Nephron (organoid): ENCODE results near the gene SELENOM.
A peak's percentile ranks its signal among the peaks of the same experiment; 100 is the strongest.

Experiments used
- H3K27ac Mint-ChIP-seq, 3 experiments: 2 replicates each; pipeline ENCODE4 v1.8.0; 2020; ENCODE audit warnings: mixed read lengths in 3 of 3, mild to moderate bottlenecking in 2 of 3, moderate library complexity in 1 of 3
- H3K27me3 Mint-ChIP-seq: 2 replicates; pipeline ENCODE4 v1.8.0; 2021; ENCODE audit warnings: low read depth, mild to moderate bottlenecking, moderate library complexity, mixed read lengths
- H3K36me3 Mint-ChIP-seq: 2 replicates; pipeline ENCODE4 v1.8.0; 2020; ENCODE audit warnings: low read depth, mixed read lengths
- H3K4me1 Mint-ChIP-seq: 2 replicates; pipeline ENCODE4 v1.8.0; 2020; ENCODE audit warnings: mixed read lengths
- H3K4me3 Mint-ChIP-seq, 3 experiments: 2 replicates each; pipeline ENCODE4 v1.8.0; 2020; ENCODE audit warnings: mild to moderate bottlenecking in 3 of 3, mixed read lengths in 3 of 3, moderate library complexity in 2 of 3
- H3K9me3 Mint-ChIP-seq: 2 replicates; pipeline ENCODE4 v1.8.0; 2020; ENCODE audit warnings: mixed read lengths
- TF ChIP-seq, protein P1 (sequence below), 3 experiments: fragments of 200-600 bp; sonication (generic); IDR thresholded peaks; one replicate each; pipeline ENCODE4 v1.5.0; 2021; ENCODE audit warnings: antibody characterized with exemption in 3 of 3; ENCODE audit not compliant: unreplicated experiment in 3 of 3

SELENOM gene

DNA sequence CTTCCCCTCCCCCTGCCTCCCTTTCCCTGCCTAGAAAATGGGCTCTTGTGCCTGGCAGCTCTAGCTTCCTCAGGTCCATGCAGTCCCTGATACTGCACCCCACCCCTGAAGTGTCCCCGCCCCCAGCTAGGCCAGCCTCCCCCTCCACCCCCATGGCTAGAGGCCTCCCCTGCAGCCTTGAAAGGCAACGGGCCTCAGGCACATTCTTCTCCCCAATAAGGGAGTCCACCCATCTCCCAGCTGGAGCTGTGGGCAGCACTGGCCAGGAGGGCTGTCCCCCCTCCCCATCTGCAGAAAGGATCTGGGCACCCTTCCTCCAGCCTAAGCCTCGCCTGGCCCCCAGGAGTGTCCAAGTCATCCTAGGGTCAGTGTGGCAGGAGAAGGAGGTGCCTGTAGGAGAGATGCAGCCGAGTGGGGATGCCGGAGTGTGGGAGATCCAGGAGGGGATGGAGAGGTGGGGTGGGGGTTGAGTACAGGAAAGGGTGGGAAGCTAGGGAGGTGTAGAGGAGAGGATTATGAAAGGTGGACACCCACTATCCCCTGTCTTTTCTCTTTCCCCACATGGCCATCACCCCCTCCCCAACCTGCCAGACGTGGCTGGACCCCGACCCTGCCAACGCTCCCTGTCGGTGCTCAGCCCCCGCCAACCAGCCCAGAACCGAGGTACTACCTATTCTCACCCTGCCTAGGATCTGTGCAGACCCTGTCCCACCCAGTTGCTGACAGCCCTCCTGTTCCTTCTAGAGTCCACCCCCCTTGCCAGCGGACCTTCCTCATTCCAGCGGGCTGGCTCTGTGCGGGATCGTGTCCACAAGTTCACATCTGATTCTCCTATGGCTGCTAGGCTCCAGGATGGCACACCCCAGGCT lies 16.9 kb downstream of the SELENOM start:
- H3K36me3 Mint-ChIP-seq: peaks cover 8% of the 10 kb centered on the region
- TF ChIP-seq, protein P1, sequence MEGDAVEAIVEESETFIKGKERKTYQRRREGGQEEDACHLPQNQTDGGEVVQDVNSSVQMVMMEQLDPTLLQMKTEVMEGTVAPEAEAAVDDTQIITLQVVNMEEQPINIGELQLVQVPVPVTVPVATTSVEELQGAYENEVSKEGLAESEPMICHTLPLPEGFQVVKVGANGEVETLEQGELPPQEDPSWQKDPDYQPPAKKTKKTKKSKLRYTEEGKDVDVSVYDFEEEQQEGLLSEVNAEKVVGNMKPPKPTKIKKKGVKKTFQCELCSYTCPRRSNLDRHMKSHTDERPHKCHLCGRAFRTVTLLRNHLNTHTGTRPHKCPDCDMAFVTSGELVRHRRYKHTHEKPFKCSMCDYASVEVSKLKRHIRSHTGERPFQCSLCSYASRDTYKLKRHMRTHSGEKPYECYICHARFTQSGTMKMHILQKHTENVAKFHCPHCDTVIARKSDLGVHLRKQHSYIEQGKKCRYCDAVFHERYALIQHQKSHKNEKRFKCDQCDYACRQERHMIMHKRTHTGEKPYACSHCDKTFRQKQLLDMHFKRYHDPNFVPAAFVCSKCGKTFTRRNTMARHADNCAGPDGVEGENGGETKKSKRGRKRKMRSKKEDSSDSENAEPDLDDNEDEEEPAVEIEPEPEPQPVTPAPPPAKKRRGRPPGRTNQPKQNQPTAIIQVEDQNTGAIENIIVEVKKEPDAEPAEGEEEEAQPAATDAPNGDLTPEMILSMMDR (IDR thresholded peaks at IDR 0.05; ENCODE audit: unreplicated experiment in 3 of 3): no peak
- H3K27me3 Mint-ChIP-seq: no peaks in the 10 kb centered on the region
- H3K4me1 Mint-ChIP-seq: peaks cover 20% of the 10 kb centered on the region
- H3K4me3 Mint-ChIP-seq: no peak overlapping the region
- no peak overlapping the region for H3K27ac Mint-ChIP-seq
- no peaks in the 10 kb centered on the region for H3K9me3 Mint-ChIP-seq

DNA sequence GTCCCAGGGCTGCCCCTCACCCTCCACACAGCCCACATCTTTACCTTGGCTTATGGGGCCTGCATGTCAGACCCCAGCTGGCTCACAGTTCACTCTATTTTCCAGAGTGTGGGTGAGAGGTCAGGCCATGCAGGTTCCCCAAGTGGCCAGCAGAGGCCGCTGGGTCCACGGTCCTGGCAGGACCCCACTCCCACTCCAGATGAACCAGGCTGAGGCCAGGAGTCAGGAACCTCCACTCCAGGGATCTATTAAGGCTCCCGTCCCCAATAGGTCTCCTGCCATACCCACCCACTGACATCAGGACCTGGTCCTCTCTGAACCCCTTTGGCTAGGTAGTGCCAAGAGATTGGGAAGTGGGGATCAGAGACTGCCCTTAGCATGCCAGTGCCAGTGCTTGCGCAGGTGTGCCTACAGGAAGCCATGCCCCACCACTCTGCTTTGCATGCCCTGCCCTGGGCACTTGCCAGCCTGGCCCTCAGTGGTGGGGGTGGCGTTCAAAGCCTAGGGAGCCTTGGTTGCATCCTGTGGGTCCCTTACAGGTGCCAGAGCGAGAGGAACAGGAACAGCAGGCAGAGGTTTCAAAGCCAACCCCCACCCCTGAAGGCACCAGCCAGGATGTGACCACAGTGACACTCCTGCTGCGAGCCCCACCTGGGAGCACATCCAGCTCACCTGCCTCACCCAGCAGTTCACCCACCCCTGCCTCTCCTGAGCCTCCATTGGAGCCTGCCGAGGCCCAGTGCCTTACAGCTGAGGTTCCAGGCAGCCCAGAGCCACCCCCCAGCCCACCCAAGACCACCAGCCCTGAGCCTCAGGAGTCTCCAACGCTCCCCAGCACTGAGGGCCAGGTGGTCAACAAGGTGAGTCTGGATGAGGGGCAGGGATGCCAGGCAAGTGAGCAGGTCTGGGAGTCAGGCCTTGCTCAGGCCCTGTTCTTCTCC lies 17.9 kb downstream of the SELENOM start:
- peak overlapping the region in 1 of 3 experiments; percentile 73 for H3K27ac Mint-ChIP-seq
- H3K27me3 Mint-ChIP-seq: no peaks in the 10 kb centered on the region
- H3K4me1 Mint-ChIP-seq: peaks cover 12% of the 10 kb centered on the region
- peak overlapping the region in 2 of 3 experiments; percentile 27 to 48 for H3K4me3 Mint-ChIP-seq
- H3K36me3 Mint-ChIP-seq: no peaks in the 10 kb centered on the region
- TF ChIP-seq, protein P1 (IDR thresholded peaks at IDR 0.05; ENCODE audit: unreplicated experiment in 3 of 3): peak; percentile 68 to 75 (median 73)
- no peaks in the 10 kb centered on the region for H3K9me3 Mint-ChIP-seq

DNA sequence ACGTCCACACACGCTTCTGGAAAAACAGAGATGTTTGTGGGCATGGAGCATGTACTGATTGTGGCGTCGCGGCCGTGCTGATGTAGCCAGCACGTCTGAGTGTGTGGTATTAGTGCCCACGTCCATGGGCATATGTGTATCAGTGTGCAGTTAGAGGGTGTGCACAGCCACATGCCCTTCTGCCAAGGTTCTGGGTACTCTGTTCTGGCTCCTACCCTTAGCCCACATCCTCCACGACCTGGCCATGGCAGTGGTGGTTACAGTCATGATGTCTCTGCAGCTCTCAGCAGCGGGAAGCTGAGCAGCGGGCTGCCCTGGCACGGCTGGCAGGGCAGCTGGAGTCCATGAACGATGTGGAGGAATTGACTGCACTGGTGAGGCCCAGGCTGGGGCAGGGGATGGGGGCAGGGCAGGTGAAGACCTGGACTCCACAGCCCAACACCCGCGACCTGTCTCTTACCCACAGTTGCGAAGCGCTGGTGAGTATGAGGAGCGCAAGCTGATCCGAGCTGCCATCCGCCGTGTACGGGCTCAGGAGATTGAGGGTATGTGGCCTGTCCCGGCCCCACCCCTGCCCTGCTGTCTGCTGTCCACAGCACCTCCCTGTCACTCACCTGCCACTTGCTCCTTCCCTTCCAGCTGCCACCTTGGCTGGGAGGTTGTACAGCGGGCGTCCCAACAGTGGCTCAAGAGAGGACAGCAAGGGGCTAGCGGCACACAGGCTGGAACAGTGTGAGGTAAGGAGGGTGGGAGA lies 19.0 kb downstream of the SELENOM start:
- Mint-ChIP-seq H3K4me3 (no peak overlapping the region), H3K27me3 (no peaks in the 10 kb centered on the region), H3K4me1 (peaks cover 16% of the 10 kb centered on the region), H3K36me3 (no peaks in the 10 kb centered on the region), H3K27ac (no peak overlapping the region), H3K9me3 (no peaks in the 10 kb centered on the region)
- TF ChIP-seq, protein P1 (IDR thresholded peaks at IDR 0.05; ENCODE audit: unreplicated experiment in 3 of 3): no peak

DNA sequence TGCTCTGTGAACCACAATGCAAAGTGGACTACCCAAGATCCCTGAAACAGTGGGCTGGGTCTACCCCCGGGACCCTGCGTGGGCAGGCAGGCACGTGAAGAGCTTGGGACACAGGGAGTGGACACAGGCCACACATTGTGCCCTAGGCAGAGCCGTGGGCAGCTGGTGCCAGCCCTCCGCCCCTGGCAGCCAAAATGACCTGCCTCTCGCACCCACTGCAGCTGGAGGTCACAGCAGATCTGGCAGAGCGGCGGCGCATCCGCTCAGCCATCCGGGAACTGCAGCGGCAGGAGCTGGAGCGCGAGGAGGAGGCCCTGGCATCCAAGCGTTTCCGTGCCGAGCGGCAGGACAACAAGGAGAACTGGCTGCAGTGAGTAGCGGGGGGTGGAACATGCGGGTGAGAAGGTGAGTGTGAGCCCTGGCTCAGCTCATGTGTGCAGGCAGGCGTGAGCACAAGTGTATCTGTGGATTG lies 19.6 kb downstream of the SELENOM start:
- TF ChIP-seq, protein P1 (IDR thresholded peaks at IDR 0.05; ENCODE audit: unreplicated experiment in 3 of 3): no peak
- Mint-ChIP-seq H3K4me1 (peaks cover 22% of the 10 kb centered on the region), H3K36me3 (no peaks in the 10 kb centered on the region), H3K4me3 (no peak overlapping the region), H3K27ac (no peak overlapping the region), H3K27me3 (no peaks in the 10 kb centered on the region), H3K9me3 (no peaks in the 10 kb centered on the region)

DNA sequence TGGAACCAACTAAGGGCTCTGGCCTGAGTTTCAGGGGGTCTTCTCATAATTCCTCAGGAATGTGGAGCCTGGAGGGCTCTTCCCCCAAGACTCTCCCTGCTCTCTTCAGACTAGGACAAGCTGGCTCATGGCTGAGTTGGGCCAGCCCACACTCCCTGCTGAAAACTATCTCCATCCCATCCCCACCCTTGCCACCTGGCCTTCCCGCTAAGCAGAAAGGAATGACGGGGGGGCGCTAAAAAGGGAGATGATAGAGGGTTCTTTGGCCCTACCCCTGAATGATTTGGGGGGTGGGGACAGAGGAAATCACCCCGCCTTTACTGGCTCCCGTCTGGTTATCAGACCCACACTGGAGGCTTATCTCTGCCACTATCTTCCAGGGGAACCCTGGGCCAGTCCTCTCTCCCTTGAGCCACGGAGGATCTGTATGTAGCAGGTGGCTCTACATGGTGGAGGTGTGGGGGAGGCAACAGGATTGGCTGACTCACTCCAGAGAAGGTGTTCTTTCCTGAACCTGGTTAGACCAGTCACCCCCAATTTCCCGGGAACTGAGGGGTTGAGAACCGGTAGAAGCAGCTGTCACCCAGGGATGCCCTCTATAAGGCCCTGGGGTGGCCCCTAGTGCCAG lies 20.6 kb downstream of the SELENOM start:
- Mint-ChIP-seq H3K9me3 (no peaks in the 10 kb centered on the region), H3K27me3 (no peaks in the 10 kb centered on the region), H3K27ac (peak overlapping the region in 2 of 3 experiments; percentile 28 to 67), H3K4me1 (peaks cover 31% of the 10 kb centered on the region), H3K36me3 (no peaks in the 10 kb centered on the region), H3K4me3 (peak overlapping the region; percentile 29 to 78 (median 75))
- TF ChIP-seq, protein P1 (IDR thresholded peaks at IDR 0.05; ENCODE audit: unreplicated experiment in 3 of 3): no peak
